Renal cortex interstitium (tissue), 11 donors: ENCODE results near the gene LGALS16. TPM values are rescaled to one million over a fixed set of nuclear protein-coding genes. Genes with fewer than 3 reads are reported as not detected.

Experiments used
- DNase-seq, 11 donors: peaks; one replicate each; pipeline ENCODE4 v3.0.0-alpha.2; 2013; ENCODE audit warnings: low read depth in 9 of 11, low spot score in 4 of 11; ENCODE audit errors: extremely low read depth in 1 of 11
- polyA plus RNA-seq, 3 donors: library from polyadenylated mRNA; unstranded; fragments of 120-200 nt; gene quantifications; one replicate each; pipeline ENCODE4 v1.2.1, GENCODE V29; 2013; ENCODE audit not compliant: insufficient read length in 3 of 3

LGALS16 gene
- polyA plus RNA-seq, 3 donors: not detected

DNA sequence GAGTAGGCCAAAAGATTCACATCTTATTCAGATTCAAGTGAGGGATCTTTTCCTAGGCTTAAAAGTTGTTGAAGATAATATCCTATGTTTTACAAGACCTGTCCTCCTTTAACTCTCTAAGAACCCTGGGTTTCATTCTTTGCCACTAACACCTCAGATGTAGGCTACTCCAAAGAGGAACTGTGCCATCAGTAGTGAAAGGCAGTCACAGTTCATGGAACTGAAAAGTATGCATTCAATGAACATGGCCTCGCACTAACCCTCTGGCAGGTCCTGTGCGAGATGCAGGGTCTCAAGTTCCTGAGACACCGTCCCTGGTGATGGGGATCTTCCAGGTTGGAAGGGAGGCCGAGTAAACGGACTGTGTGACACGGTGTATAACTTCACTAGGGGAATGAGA is 52.9 kb downstream of the LGALS16 start:
- DNase-seq: no peak

DNA sequence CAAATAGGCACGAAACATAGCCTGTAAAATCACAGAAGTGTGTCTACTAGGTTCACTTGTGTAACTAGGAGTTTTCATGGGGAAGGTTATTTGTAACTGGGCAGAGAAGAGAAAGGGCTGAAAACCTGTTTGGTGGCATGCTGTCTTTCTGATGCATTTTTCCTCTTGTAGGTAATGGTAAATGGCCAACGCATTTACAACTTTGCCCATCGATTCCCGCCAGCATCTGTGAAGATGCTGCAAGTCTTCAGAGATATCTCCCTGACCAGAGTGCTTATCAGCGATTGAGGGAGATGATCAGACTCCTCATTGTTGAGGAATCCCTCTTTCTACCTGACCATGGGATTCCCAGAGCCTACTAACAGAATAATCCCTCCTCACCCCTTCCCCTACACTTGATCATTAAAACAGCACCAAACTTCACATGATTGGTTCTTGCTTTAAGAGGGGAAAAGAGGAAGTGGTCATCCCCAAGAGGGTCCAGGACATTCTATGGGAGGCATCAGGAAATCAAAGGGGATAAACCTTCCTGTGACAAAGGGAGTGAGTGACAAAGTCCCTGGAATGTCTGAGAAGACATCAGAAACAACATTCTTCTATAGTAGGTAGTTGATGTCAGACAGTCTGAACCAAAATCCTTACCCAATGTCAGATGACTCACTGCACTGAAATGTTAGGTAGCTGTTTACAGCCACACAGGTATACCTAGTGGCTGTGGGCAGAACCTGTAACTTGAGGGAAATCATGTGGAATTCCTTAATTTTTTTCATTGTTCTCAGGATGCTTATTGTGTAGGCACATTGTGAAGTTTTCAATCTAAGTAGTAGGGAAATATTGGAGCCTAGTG is 53.5 kb downstream of the LGALS16 start:
- no peak for DNase-seq

Other genes starting within 250 kb of the LGALS16 start
- 10 to 100 TPM; 29.0 to 60.1 (median 58.5) TPM for gene ZFP36, start 249.1 kb upstream of the LGALS16 start, polyA plus RNA-seq
- 100 to 1,000 TPM in 1 of 3 donors, 10 to 100 TPM in 2; 73.7 to 118 (median 96.8) TPM for gene PLEKHG2, start 243.2 kb upstream of the LGALS16 start, polyA plus RNA-seq
- 1,000 to 10,000 TPM; 1,189 to 1,428 (median 1,311) TPM for gene RPS16, start 220.0 kb upstream of the LGALS16 start, polyA plus RNA-seq
- gene SUPT5H, start 210.3 kb upstream of the LGALS16 start, polyA plus RNA-seq: 100 to 1,000 TPM; 147 to 151 (median 147) TPM
- 10 to 100 TPM; 74.4 to 86.5 (median 77.2) TPM for gene TIMM50, start 175.1 kb upstream of the LGALS16 start, polyA plus RNA-seq
- gene DLL3, start 157.0 kb upstream of the LGALS16 start, polyA plus RNA-seq: under 1 TPM; 0.35 to 0.70 (median 0.62) TPM
- 10 to 100 TPM in 1 of 3 donors, 1 to 10 TPM in 2; 6.8 to 12.1 (median 9.6) TPM for gene SELENOV, start 140.8 kb upstream of the LGALS16 start, polyA plus RNA-seq
- gene EID2B, start 123.1 kb upstream of the LGALS16 start, polyA plus RNA-seq: 1 to 10 TPM; 4.2 to 5.5 (median 4.4) TPM
- gene EID2, start 115.8 kb upstream of the LGALS16 start, polyA plus RNA-seq: 10 to 100 TPM; 16.1 to 25.0 (median 23.2) TPM
- not detected for gene LGALS13, start 53.4 kb upstream of the LGALS16 start, polyA plus RNA-seq
- not detected for gene LGALS14, start 48.6 kb downstream of the LGALS16 start, polyA plus RNA-seq
- gene CLC, start 82.1 kb downstream of the LGALS16 start, polyA plus RNA-seq: 1 to 10 TPM; 1.5 to 3.7 (median 2.6) TPM
- gene LEUTX, start 122.9 kb downstream of the LGALS16 start, polyA plus RNA-seq: not detected
- 10 to 100 TPM; 31.3 to 37.5 (median 36.1) TPM for gene DYRK1B, start 178.2 kb downstream of the LGALS16 start, polyA plus RNA-seq
- 100 to 1,000 TPM; 288 to 390 (median 331) TPM for gene FBL, start 190.5 kb downstream of the LGALS16 start, polyA plus RNA-seq